ENCODE results near the gene IL4R. TPM values are rescaled to one million over a fixed set of nuclear protein-coding genes. Genes with fewer than 3 reads are reported as not detected.
A peak's percentile ranks its signal among the peaks of the same experiment; 100 is the strongest.

IL4R gene
- total and polyA plus RNA-seq, 2 of the 13 experiments (the other 11 are each of a cell fraction or from before 2014, with no cell fraction given), result 15.9 to 49.6 TPM

DNA sequence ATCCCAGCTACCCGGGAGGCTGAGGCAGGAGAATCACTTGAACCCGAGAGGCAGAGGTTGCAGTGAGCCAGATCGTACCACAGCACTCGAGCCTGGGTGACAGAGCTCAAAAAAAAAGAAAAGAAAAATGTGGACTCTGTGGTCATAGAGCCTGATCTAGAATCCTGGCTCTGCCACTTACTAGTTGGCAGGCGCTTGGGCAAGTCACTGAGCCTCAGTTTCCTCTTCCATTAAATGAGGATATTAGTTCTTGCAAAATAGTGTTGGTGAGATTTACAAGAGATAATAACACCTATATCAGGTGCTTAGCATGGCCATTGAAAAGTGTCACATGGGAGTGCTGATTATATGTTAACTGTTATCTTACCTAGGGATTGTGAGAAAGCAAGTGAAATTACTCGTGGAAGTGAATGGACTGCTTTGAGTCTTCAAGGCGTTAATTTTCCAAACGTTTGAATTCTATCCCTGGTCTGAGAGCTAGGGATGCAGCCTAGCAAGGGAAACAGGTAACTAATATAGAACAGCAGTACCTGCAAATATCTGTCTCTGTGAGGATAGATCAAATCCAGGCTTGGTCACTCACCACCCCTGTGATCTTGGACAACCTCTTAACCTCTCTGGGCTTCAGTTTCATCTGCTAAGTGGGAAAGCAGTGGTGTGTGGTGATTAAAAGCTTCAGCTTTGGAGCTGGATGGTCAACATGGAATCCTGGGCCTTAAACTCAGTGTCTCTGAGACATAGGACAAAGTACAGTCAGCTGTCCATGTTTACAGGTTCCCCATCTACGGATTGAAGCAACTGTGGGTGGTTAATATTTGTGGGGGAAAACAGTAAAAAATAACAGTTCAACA, 44.2 kb upstream of the IL4R start (continued):
- TF ChIP-seq, protein P1, sequence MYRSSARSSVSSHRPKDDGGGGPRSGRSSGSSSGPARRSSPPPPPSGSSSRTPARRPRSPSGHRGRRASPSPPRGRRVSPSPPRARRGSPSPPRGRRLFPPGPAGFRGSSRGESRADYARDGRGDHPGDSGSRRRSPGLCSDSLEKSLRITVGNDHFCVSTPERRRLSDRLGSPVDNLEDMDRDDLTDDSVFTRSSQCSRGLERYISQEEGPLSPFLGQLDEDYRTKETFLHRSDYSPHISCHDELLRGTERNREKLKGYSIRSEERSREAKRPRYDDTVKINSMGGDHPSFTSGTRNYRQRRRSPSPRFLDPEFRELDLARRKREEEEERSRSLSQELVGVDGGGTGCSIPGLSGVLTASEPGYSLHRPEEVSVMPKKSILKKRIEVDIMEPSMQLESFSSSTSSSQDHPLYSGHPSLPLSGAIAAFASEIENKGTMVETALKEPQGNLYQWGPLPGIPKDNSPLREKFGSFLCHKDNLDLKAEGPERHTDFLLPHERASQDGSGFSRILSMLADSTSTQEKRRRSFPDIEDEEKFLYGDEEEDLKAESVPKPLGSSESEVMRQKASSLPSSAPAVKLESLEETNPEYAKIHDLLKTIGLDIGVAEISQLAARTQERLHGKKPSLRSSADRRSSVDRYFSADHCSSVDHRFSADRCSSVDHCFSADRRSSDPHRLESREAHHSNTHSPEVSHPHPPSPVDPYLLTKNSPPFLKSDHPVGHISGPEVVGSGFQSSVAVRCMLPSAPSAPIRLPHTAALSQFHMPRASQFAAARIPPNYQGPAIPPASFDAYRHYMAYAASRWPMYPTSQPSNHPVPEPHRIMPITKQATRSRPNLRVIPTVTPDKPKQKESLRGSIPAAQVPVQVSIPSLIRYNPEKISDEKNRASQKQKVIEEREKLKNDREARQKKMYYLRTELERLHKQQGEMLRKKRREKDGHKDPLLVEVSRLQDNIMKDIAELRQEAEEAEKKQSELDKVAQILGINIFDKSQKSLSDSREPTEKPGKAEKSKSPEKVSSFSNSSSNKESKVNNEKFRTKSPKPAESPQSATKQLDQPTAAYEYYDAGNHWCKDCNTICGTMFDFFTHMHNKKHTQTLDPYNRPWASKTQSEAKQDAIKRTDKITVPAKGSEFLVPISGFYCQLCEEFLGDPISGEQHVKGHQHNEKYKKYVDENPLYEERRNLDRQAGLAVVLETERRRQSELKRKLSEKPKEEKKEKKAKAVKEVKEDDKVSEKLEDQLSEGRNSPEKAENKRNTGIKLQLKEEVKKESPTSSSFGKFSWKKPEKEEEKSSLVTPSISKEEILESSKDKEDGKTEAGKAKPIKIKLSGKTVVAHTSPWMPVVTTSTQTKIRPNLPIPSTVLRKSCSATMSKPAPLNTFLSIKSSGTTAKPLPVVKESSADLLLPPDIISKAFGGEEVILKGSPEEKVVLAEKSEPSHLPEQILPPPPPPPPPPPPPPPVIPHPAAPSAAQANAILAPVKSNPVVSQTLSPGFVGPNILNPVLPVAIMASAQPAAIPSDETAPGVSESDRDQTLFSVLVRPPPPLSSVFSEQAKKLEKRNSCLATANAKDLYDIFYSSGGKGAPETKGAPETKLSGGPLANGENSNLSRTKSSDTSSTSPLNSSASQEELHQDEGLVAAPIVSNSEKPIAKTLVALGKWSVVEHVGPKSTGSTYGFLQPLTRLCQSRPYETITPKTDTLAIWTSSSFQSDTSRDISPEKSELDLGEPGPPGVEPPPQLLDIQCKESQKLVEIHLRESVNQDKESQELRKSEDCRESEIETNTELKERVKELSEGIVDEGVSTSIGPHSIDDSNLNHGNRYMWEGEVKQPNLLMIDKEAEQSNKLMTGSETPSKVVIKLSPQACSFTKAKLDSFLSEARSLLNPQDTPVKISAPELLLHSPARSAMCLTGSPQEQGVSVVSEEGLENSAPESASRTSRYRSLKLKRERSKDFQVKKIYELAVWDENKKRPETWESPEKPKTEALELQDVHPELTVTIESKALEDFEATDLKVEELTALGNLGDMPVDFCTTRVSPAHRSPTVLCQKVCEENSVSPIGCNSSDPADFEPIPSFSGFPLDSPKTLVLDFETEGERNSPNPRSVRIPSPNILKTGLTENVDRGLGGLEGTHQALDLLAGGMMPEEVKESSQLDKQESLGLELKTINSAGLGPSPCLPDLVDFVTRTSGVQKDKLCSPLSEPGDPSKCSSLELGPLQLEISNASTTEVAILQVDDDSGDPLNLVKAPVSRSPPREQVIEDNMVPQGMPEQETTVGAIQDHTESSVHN (CRISPR knock-in tag; IDR thresholded peaks at IDR 0.05), result no peak
- TF ChIP-seq MEF2D (CRISPR knock-in tag; IDR thresholded peaks at IDR 0.05) (no peak), ZNF441 (CRISPR knock-in tag; IDR thresholded peaks at IDR 0.05; ENCODE audit: borderline replicate concordance) (no peak), ZNF629 (CRISPR knock-in tag; conservative IDR thresholded peaks at IDR 0.05) (peak; percentile 82)
- TF ChIP-seq, protein P2, sequence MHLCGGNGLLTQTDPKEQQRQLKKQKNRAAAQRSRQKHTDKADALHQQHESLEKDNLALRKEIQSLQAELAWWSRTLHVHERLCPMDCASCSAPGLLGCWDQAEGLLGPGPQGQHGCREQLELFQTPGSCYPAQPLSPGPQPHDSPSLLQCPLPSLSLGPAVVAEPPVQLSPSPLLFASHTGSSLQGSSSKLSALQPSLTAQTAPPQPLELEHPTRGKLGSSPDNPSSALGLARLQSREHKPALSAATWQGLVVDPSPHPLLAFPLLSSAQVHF (CRISPR knock-in tag; IDR thresholded peaks at IDR 0.05), result no peak

Data from HepG2 (cell line).